Naive B cell (primary cell): ENCODE results near the gene DDOST. TPM values are rescaled to one million over a fixed set of nuclear protein-coding genes. Genes with fewer than 3 reads are reported as not detected.
A peak's percentile ranks its signal among the peaks of the same experiment; 100 is the strongest.

Experiments
- ATAC-seq, 2 donors: fragments of 150-1000 bp; cut with Tn5 transposase; 2 replicates each; pipeline ENCODE4 v1.10.0; 2021; ENCODE audit warnings: low read depth in 2 of 2, mild to moderate bottlenecking in 2 of 2, moderate library complexity in 2 of 2
- DNase-seq: peaks from one replicate; pipeline ENCODE4 v3.0.0; 2022
- H3K27ac Mint-ChIP-seq, 6 donors: one replicate each; pipeline ENCODE4 v1.8.0; 2020 to 2022; ENCODE audit warnings: mild to moderate bottlenecking in 6 of 6, mixed read lengths in 6 of 6, moderate library complexity in 5 of 6, inconsistent platforms in 2 of 6
- H3K27me3 Mint-ChIP-seq, 3 donors: one replicate each; pipeline ENCODE4 v1.8.0; 2021 to 2022; ENCODE audit warnings: mixed read lengths in 3 of 3, mild to moderate bottlenecking in 1 of 3
- H3K36me3 Mint-ChIP-seq, 2 donors: one replicate each; pipeline ENCODE4 v1.8.0; 2020 to 2022; ENCODE audit warnings: mixed read lengths in 2 of 2, inconsistent platforms in 1 of 2, mild to moderate bottlenecking in 1 of 2
- H3K4me1 Mint-ChIP-seq, 3 donors: one replicate each; pipeline ENCODE4 v1.8.0; 2020 to 2022; ENCODE audit warnings: mixed read lengths in 3 of 3, inconsistent platforms in 1 of 3, mild to moderate bottlenecking in 1 of 3, moderate library complexity in 1 of 3
- H3K4me3 Mint-ChIP-seq, 8 donors: one replicate each; pipeline ENCODE4 v1.8.0; 2020 to 2022; ENCODE audit warnings: mild to moderate bottlenecking in 8 of 8, mixed read lengths in 8 of 8, moderate library complexity in 8 of 8, inconsistent platforms in 2 of 8
- H3K9me3 Mint-ChIP-seq, 7 donors: one replicate each; pipeline ENCODE4 v1.8.0; 2020 to 2022; ENCODE audit warnings: mixed read lengths in 7 of 7, mild to moderate bottlenecking in 5 of 7, inconsistent platforms in 2 of 7, moderate library complexity in 1 of 7
- polyA plus RNA-seq, 6 donors: library from polyadenylated mRNA; unstranded; fragments of 300-500 nt; fragmentation: Illumina TruSeq; gene quantifications; one replicate each; pipeline ENCODE4 v1.2.3, GENCODE V29; 2021; ENCODE audit warnings: low read depth in 6 of 6

The DDOST gene
- polyA plus RNA-seq, 6 donors from 2014 or later: 190 to 325 (median 211) TPM

- Mint-ChIP-seq H3K4me3 (no peak overlapping the region), H3K9me3 (peaks cover 0 to 29% (median 20%) of the 10 kb centered on the region in 7 donors), H3K36me3 (no peaks in the 10 kb centered on the region), H3K27ac (no peak overlapping the region), H3K27me3 (peaks cover 9 to 40% (median 38%) of the 10 kb centered on the region in 3 donors), H3K4me1 (no peaks in the 10 kb centered on the region)
- ATAC-seq (no peak), DNase-seq (no peak)
These were observed 35.7 kb downstream of the DDOST start for GRCh38 chr1:20625176-20626097.

GRCh38 chr1:20624709-20625108, 36.5 kb downstream of the DDOST start:
- Mint-ChIP-seq H3K36me3 (no peaks in the 10 kb centered on the region), H3K4me1 (no peaks in the 10 kb centered on the region), H3K9me3 (peaks cover 0 to 29% (median 20%) of the 10 kb centered on the region in 7 donors), H3K27ac (no peak overlapping the region), H3K4me3 (no peak overlapping the region), H3K27me3 (peaks cover 9 to 42% (median 40%) of the 10 kb centered on the region in 3 donors)
- DNase-seq (no peak), ATAC-seq (no peak)

GRCh38 chr1:20621012-20621411, 40.2 kb downstream of the DDOST start:
- no peak overlapping the region for H3K4me3 Mint-ChIP-seq
- H3K27ac Mint-ChIP-seq: no peak overlapping the region
- peaks cover 0 to 3% (median 0%) of the 10 kb centered on the region in 7 donors for H3K9me3 Mint-ChIP-seq
- H3K27me3 Mint-ChIP-seq: peaks cover 3 to 43% (median 37%) of the 10 kb centered on the region in 3 donors
- DNase-seq (no peak), ATAC-seq (no peak)
- no peaks in the 10 kb centered on the region for H3K4me1 Mint-ChIP-seq
- H3K36me3 Mint-ChIP-seq: no peaks in the 10 kb centered on the region

GRCh38 chr1:20619999-20620398, 41.2 kb downstream of the DDOST start:
- Mint-ChIP-seq H3K27ac (no peak overlapping the region), H3K36me3 (no peaks in the 10 kb centered on the region), H3K27me3 (peaks cover 0 to 35% (median 33%) of the 10 kb centered on the region in 3 donors), H3K9me3 (peaks cover 0 to 3% (median 0%) of the 10 kb centered on the region in 7 donors), H3K4me1 (no peaks in the 10 kb centered on the region), H3K4me3 (no peak overlapping the region)
- no peak for DNase-seq
- ATAC-seq: no peak

- Mint-ChIP-seq H3K27ac (peak overlapping the region in 1 of 6 donors; percentile 85), H3K4me3 (peak overlapping the region in 1 of 8 donors; percentile 23), H3K9me3 (no peaks in the 10 kb centered on the region), H3K4me1 (no peaks in the 10 kb centered on the region), H3K27me3 (peaks cover 0 to 31% (median 30%) of the 10 kb centered on the region in 3 donors), H3K36me3 (no peaks in the 10 kb centered on the region)
- ATAC-seq (no peak), DNase-seq (no peak)
These were observed 42.6 kb downstream of the DDOST start for GRCh38 chr1:20618550-20618949.

- Mint-ChIP-seq H3K4me3 (no peak overlapping the region), H3K27me3 (peaks cover 0 to 36% (median 23%) of the 10 kb centered on the region in 3 donors), H3K9me3 (no peaks in the 10 kb centered on the region), H3K36me3 (no peaks in the 10 kb centered on the region), H3K4me1 (no peaks in the 10 kb centered on the region), H3K27ac (no peak overlapping the region)
- ATAC-seq: no peak
- no peak for DNase-seq
These were observed 44.2 kb downstream of the DDOST start for GRCh38 chr1:20616847-20617487.

- H3K9me3 Mint-ChIP-seq: no peaks in the 10 kb centered on the region
- H3K4me3 Mint-ChIP-seq: no peak overlapping the region
- no peaks in the 10 kb centered on the region for H3K36me3 Mint-ChIP-seq
- H3K4me1 Mint-ChIP-seq: no peaks in the 10 kb centered on the region
- H3K27me3 Mint-ChIP-seq: peaks cover 0 to 37% (median 23%) of the 10 kb centered on the region in 3 donors
- DNase-seq (no peak), ATAC-seq (no peak)
- no peak overlapping the region for H3K27ac Mint-ChIP-seq
These were observed 45.0 kb downstream of the DDOST start for GRCh38 chr1:20615946-20616846.

- H3K4me3 Mint-ChIP-seq: no peak overlapping the region
- no peaks in the 10 kb centered on the region for H3K36me3 Mint-ChIP-seq
- no peak overlapping the region for H3K27ac Mint-ChIP-seq
- peaks cover 0 to 31% (median 23%) of the 10 kb centered on the region in 3 donors for H3K27me3 Mint-ChIP-seq
- no peak for ATAC-seq
- no peaks in the 10 kb centered on the region for H3K9me3 Mint-ChIP-seq
- no peak for DNase-seq
- no peaks in the 10 kb centered on the region for H3K4me1 Mint-ChIP-seq
These were observed 47.0 kb downstream of the DDOST start for GRCh38 chr1:20614131-20614579.

GRCh38 chr1:20612221-20612746, 48.9 kb downstream of the DDOST start:
- Mint-ChIP-seq H3K4me1 (no peaks in the 10 kb centered on the region), H3K4me3 (no peak overlapping the region), H3K9me3 (no peaks in the 10 kb centered on the region), H3K27me3 (peaks cover 0 to 29% (median 7%) of the 10 kb centered on the region in 3 donors), H3K27ac (peak overlapping the region in 1 of 6 donors; percentile 12), H3K36me3 (no peaks in the 10 kb centered on the region)
- DNase-seq: no peak
- no peak for ATAC-seq

GRCh38 chr1:20611652-20612051, 49.5 kb downstream of the DDOST start:
- DNase-seq: no peak
- no peaks in the 10 kb centered on the region for H3K4me1 Mint-ChIP-seq
- H3K9me3 Mint-ChIP-seq: no peaks in the 10 kb centered on the region
- peaks cover 0 to 33% (median 8%) of the 10 kb centered on the region in 3 donors for H3K27me3 Mint-ChIP-seq
- H3K4me3 Mint-ChIP-seq: no peak overlapping the region
- H3K36me3 Mint-ChIP-seq: no peaks in the 10 kb centered on the region
- no peak for ATAC-seq
- no peak overlapping the region for H3K27ac Mint-ChIP-seq

GRCh38 chr1:20610970-20611369, 50.2 kb downstream of the DDOST start:
- Mint-ChIP-seq H3K36me3 (no peaks in the 10 kb centered on the region), H3K9me3 (no peaks in the 10 kb centered on the region), H3K4me1 (no peaks in the 10 kb centered on the region), H3K27ac (no peak overlapping the region), H3K27me3 (peaks cover 0 to 28% (median 14%) of the 10 kb centered on the region in 3 donors), H3K4me3 (no peak overlapping the region)
- no peak for ATAC-seq
- no peak for DNase-seq

GRCh38 chr1:20609541-20609940, 51.6 kb downstream of the DDOST start:
- Mint-ChIP-seq H3K27me3 (peaks cover 0 to 22% (median 17%) of the 10 kb centered on the region in 3 donors), H3K4me3 (no peak overlapping the region), H3K4me1 (no peaks in the 10 kb centered on the region), H3K36me3 (no peaks in the 10 kb centered on the region), H3K27ac (no peak overlapping the region), H3K9me3 (no peaks in the 10 kb centered on the region)
- no peak for ATAC-seq
- no peak for DNase-seq
